ENCODE data around the gene KLKB1.

Gene KLKB1

DNA sequence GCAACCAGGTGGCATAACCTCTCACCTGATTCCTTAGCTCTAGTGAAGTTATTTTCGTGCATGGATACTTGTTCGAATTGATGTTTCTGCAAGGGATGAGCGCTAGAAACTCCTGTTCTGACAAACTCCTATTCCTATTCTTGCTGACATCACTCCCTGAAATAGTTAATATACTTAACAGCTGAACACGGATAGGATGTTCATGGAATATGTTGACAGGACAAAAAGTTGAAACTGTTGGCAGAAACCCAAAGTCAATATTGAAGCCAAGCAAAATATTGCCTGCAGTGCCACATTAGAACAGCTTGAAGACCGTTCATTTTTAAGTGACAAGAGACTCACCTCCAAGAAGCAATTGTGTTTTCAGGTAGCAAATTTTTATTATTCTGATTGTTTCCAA is at the start of gene KLKB1:
Gene KLKB1 (plus strand): TSS at position 287 of the 400 bp plus-strand sequence. CDS start 689 bp downstream, outside the sequence.
- no peak for DNase-seq (ENCODE audit: low read depth in 2 of 2)

- DNase-seq (ENCODE audit: low read depth in 2 of 2) = no peak
Observed at GRCh38 chr4:186188107-186188506, 39.2 kb upstream of the KLKB1 start.

DNA sequence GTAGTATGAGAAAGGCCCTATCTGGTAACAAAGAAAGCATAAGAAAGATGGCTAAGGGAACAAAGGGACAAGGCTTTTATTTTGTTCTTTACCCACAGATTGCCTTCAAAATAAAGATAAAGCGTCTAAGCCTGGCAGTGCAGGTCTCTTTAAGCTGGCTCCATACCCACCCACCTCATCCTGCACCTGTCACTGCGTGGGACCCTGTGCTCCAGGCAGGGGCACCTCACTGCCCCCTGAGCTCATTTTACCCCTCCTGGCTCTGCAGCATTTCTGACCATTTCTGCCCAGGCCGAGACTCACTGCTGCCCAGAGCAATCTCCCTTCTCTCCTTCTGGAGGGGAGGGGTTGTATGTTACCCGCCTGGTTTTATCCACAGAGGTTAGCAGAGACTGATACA is 37.7 kb upstream of the KLKB1 start:
- no peak for DNase-seq (ENCODE audit: low read depth in 2 of 2)

DNA sequence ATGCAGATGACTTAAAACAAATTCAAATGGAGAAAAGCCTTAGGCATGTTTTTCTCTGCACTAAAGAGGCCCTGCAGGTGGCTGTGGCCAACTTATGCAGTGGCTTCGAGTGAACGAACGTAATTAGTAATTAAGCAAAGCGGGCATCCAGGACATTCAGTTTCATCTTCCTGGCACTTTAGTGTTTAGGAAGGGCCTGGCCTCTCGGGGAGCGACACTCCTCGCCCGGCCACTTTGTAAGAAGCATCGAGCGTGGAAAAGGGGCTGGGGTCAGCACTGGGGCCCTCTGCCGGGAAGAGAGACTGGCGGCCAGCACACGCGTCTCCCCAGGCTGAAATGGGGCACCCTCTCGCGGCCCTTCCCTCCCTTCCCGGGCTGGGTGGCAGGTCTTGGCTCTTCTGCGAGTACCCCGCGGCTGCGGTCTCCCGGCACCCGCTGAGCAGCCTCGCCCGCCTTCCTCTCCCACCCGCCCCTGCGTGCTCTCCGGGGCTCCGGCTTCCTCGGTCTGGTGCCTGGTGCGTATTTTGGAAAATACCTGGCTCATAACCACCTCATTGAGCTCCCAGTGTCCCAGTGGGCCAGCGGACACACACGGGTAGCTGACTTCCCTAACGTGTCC is 36.6 kb upstream of the KLKB1 start:
- peak in 1 of 2 donors; percentile 25 for DNase-seq (ENCODE audit: low read depth in 2 of 2)

GRCh38 chr4:186191200-186192065 is 35.9 kb upstream of the KLKB1 start, which contains the start of gene CYP4V2:
CYP4V2 (plus strand) TSS chr4:186191567; CDS start chr4:186191824, 257 bp downstream.
- peak; percentile 76 to 78 for DNase-seq (ENCODE audit: low read depth in 2 of 2)

DNA sequence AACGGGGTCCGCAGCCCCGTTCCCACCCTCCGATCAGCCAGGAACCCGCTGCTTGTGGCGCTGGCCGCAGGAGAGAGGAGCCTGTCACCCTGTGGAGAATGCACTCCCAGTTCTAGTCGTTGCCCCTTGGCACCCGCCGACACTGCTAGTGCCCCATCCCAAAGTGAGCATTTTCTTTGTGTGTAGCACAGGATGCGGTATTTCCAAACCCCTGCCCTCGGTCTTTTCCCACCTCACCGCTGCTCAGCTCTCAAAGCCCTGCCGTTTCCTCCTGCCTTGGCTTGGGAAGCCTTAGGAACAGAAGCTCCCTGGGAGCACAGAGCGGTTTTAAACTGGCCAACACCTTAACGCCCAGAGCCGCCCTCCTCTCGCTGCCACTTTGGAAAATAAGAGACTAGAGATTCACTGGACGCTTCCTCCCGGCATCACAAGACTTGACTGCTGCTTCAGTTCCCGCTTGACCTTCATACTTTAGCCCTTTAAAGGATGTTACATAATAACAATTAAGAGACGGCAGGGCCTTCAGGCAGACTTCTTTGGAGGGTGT is 35.2 kb upstream of the KLKB1 start:
- peak in 1 of 2 donors; percentile 18 for DNase-seq (ENCODE audit: low read depth in 2 of 2)

DNA sequence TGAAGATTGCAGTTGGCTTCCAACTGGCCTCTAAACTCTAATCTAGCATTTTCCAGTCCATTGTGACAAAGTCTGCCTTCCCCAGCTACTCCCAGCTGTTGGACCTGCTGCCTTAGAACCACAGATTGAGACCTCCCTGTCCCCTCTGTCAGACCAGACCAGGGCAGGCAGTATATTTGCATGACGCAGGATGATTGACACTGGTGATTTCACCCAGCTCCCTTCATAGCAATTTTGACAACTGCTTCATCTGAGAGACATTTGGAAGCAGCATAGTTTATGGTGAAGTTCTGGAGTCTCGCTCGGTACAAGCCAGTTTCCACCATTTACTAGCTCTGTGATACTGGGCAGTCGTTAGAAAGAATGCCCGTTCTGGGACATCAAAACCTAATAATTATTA is 33.5 kb upstream of the KLKB1 start:
- no peak for DNase-seq (ENCODE audit: low read depth in 2 of 2)

DNA sequence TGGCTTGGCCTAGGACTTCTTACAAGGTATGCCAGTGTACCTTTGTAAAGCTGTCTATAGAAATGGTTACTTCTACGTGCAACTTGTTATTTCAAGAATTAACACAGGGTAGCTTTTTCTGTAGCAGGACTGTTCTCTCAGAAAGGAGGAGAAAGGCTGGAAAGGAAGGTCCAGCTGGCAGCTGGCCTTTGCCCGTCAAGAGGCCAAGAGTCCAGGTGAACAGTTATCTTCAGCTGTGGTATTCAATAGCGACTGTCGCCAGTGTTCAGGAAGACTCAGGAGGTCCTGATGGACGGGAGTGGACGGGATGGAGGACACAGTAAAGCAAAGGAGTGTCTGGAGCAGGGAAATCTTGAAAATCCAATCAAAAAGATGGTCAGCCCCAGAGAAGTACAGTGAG is 31.2 kb upstream of the KLKB1 start:
- DNase-seq (ENCODE audit: low read depth in 2 of 2) = no peak

GRCh38 chr4:186200516-186200915 is 26.8 kb upstream of the KLKB1 start:
- no peak for DNase-seq (ENCODE audit: low read depth in 2 of 2)

GRCh38 chr4:186201010-186201409 is 26.3 kb upstream of the KLKB1 start:
- no peak for DNase-seq (ENCODE audit: low read depth in 2 of 2)

- DNase-seq (ENCODE audit: low read depth in 2 of 2) = peak; percentile 40 to 58
Observed at GRCh38 chr4:186201535-186202230, 25.6 kb upstream of the KLKB1 start.

DNA sequence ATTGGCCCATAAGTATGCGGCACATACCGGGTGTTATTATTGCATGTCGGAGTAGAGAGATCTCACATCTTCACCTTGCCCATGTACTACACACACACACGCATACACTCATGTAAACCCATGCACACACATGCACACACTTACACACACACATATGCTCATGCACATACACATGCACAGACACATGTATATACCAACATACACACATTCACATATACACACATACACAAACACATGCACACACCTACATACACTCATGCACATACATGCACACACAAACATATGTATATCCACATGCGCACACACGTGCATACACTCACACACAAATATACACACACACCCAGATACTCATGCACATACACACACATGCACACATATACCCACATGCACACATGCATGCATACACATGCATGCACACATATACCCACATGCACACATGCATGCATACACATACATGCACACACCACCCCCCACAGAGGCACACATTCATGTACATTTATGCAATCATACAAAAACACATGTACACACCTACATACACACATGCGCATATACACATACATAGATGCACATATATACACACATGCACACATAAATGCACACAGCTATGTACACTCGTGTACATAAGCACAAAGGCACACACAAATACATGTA is 24.7 kb upstream of the KLKB1 start:
- no peak for DNase-seq (ENCODE audit: low read depth in 2 of 2)

- no peak for DNase-seq (ENCODE audit: low read depth in 2 of 2)
Observed at GRCh38 chr4:186203406-186203805, 23.9 kb upstream of the KLKB1 start.

DNA sequence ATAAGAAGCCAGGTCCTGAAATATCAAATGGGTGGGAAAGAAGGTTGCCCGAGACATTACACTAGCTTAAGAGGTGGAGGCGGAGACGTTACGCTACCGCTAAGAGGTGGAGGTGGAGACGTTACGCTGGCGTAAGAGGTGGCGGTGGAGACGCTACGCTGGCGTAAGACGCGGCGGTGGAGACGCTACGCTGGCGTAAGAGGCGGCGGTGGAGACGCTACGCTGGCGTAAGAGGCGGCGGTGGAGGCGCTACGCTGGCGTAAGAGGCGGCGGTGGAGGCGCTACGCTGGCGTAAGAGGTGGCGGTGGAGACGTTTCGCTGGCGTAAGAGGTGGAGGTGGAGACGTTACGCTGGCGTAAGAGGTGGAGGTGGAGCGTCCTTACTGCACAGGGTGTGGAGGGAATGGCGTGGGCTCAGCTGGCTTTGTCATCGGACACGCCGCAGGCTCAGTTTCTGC is 23.2 kb upstream of the KLKB1 start:
- peak in 1 of 2 donors; percentile 57 for DNase-seq (ENCODE audit: low read depth in 2 of 2)

DNA sequence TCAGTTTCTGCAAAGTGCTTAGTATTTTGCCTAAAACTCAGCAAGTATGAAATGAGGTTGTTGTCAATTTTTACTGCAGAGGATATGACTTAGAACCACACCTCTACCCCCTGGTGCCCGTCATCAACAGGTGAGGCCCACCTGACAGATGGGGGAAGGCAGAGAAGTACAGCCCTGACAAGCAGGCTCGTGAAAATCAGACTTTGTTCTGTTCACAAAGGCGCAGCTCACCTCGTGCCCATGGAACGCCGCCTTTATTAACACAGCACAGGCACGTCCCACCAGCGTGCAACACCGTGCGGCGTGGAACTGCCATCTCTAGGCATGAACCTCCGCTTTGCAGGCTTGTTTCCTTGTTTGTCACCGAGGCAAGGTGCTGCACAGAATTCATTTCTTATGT is 22.6 kb upstream of the KLKB1 start:
- DNase-seq (ENCODE audit: low read depth in 2 of 2) = no peak

- DNase-seq (ENCODE audit: low read depth in 2 of 2) = no peak
Observed at GRCh38 chr4:186205156-186205555, 22.2 kb upstream of the KLKB1 start.

GRCh38 chr4:186216465-186217024 is 10.8 kb upstream of the KLKB1 start:
- DNase-seq (ENCODE audit: low read depth in 2 of 2) = no peak

DNA sequence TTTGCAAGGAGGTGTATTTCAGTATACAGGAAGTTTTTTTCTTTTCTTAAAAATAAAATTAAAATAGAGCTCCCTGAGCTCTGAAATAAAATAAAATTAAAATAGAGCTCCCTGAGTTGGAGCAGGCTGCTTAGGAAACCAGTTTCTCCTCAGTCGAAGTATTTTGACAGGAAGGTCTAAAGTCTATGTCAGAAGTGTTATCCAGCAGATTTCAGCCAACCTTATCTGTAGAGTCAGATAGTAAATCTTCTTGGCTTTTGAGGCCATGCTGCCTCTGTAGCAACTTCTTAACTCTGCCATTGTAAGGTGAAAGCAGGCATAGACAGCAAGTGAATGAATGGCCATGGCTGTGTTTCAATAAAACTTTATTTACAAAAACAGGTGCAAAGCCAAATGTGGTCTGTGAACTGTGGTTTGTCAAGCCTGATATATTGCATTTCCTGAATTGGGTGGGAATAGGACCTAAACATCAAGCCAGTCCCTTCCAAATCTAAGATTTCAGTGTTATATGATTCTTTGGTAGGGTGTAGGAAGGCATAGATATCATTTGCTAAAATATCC is 9.5 kb upstream of the KLKB1 start:
- no peak for DNase-seq (ENCODE audit: low read depth in 2 of 2)

DNA sequence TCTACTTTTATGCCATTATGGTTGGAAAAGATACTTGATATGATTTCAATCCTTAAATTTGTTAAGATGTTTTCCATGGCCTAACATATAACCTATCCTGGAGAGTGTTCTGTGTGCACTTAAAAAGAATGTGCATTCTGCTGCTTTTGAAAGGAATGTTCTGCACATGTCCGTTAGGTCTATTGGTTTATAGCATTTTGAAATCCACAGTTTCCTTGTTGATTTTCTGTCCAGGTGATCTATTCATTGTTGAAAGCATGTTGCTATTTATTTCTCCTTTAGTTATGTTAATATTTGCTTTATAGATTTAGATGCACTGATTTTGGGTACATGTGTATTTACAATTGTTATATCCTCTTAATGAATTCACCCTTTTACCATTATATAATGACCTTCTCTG is 5.7 kb upstream of the KLKB1 start:
- no peak for DNase-seq (ENCODE audit: low read depth in 2 of 2)

GRCh38 chr4:186225848-186226247 is 1.5 kb upstream of the KLKB1 start:
- DNase-seq (ENCODE audit: low read depth in 2 of 2) = no peak

All from stimulated activated CD4-positive, alpha-beta T cell treated with anti-CD3 and anti-CD28 coated beads, Interleukin-15, amount 100 ng/mL, for 48 hours (primary cell).